Stimulated activated naive CD4-positive, alpha-beta T cell (primary cell): ENCODE measurements around the gene ARHGAP45.
A peak's percentile ranks its signal among the peaks of the same experiment; 100 is the strongest.
"Not testable (repeated sequence)": the region's sequence is repeated elsewhere in the genome, so short reads cannot be mapped to it uniquely, and the experiment has no call there.

Experiments used
- DNase-seq, 6 experiments: peaks; one replicate each; lab custom pipeline; 2025; lab: John Stamatoyannopoulos, UW

ARHGAP45 gene

GRCh38 chr19:1115646-1116420 is 48.9 kb downstream of the ARHGAP45 start:
- no peak for DNase-seq

- DNase-seq, result no peak
Observed at GRCh38 chr19:1116726-1117581, 50.0 kb downstream of the ARHGAP45 start.

- DNase-seq, result no peak
Observed at GRCh38 chr19:1117654-1118053, 50.7 kb downstream of the ARHGAP45 start.

- no peak for DNase-seq
Observed at GRCh38 chr19:1118999-1119398, 52.0 kb downstream of the ARHGAP45 start.

- DNase-seq, result no peak
Observed at GRCh38 chr19:1119475-1120217, 52.7 kb downstream of the ARHGAP45 start.

- DNase-seq, result no peak
Observed at GRCh38 chr19:1121395-1121794, 54.4 kb downstream of the ARHGAP45 start.

- no peak for DNase-seq
Observed at GRCh38 chr19:1122021-1122971, 55.3 kb downstream of the ARHGAP45 start.

GRCh38 chr19:1122972-1123363 is 56.0 kb downstream of the ARHGAP45 start:
- DNase-seq, result no peak

- DNase-seq, result no peak
Observed at GRCh38 chr19:1123381-1123780, 56.4 kb downstream of the ARHGAP45 start.

- DNase-seq, result no peak
Observed at GRCh38 chr19:1123885-1124677, 57.1 kb downstream of the ARHGAP45 start.

- no peak for DNase-seq
Observed at GRCh38 chr19:1125601-1126467, 58.9 kb downstream of the ARHGAP45 start.

GRCh38 chr19:1126984-1127760 is 60.2 kb downstream of the ARHGAP45 start:
- DNase-seq, result no peak

GRCh38 chr19:1128106-1128505 is 61.1 kb downstream of the ARHGAP45 start:
- DNase-seq, result no peak

- DNase-seq, result not testable (repeated sequence)
Observed at GRCh38 chr19:1129084-1129483, 62.1 kb downstream of the ARHGAP45 start.

- DNase-seq, result no peak
Observed at GRCh38 chr19:1129535-1129934, 62.6 kb downstream of the ARHGAP45 start.

GRCh38 chr19:1130771-1131717 is 64.1 kb downstream of the ARHGAP45 start:
- peak in 5 of 6 experiments; percentile 40 to 48 (median 43) for DNase-seq
